Endothelial cell of umbilical vein (primary cell): Measurements from ENCODE around the gene MYOF. TPM values are rescaled to one million over a fixed set of nuclear protein-coding genes. Genes with fewer than 3 reads are reported as not detected.

Experiments
- BruUV-seq: library from RNA; stranded (reverse); fragments of 400-500 nt; replicated peaks from 2 replicates; lab custom pipeline; 2021; lab: Mats Ljungman, UMichigan
- CTCF ChIA-PET: fragments of 300-600, 350-600 bp; sonication (Branson Sonifier 250); formaldehyde crosslinking; loops from one replicate; lab custom pipeline; 2021; ENCODE audit warnings: antibody characterized with exemption, inconsistent platforms; lab: Charles Lee
- POLR2A ChIA-PET: fragments of 300-600, 350-600 bp; sonication (Branson Sonifier 250); formaldehyde crosslinking; loops from one replicate; lab custom pipeline; 2021; ENCODE audit warnings: antibody characterized with exemption, inconsistent platforms; lab: Charles Lee
- DNase-seq: peaks from one replicate; pipeline ENCODE4 v3.0.0-alpha.2; 2011; ENCODE audit warnings: low read depth, low spot score
- FAIRE-seq: peaks from 2 replicates; lab custom pipeline; 2011; peaks lifted over from hg19 to GRCh38; lab: Jason Lieb, UNC
- H2AFZ ChIP-seq: 2 replicates; pipeline ENCODE4 v1.6.0; 2012; ENCODE audit warnings: low read depth, low read length, control low read depth, inconsistent platforms
- H3K27ac ChIP-seq: 2 replicates; pipeline ENCODE4 v1.5.1; 2011; ENCODE audit warnings: low read depth, mild to moderate bottlenecking, control low read depth, low read length, moderate library complexity; ENCODE audit not compliant: insufficient read depth
- H3K27me3 ChIP-seq, 2 experiments: 2 replicates each; pipeline versions ENCODE4 v1.6.0 to v1.6.1; 2011; ENCODE audit warnings: low read length in 2 of 2, mixed read lengths in 1 of 2; ENCODE audit not compliant: control insufficient read depth in 2 of 2, insufficient read depth in 2 of 2
- H3K36me3 ChIP-seq, 2 experiments: 2 replicates in 1 of 2; 3 replicates in 1 of 2; pipeline ENCODE4 v1.5.1; 2011; ENCODE audit warnings: low read length in 2 of 2, mild to moderate bottlenecking in 1 of 2, moderate library complexity in 1 of 2; ENCODE audit not compliant: control insufficient read depth in 2 of 2, insufficient read depth in 2 of 2; ENCODE audit errors: extremely low read depth in 1 of 2
- H3K4me1 ChIP-seq: 3 replicates; pipeline ENCODE4 v1.5.1; 2011; ENCODE audit warnings: mild to moderate bottlenecking, low read length; ENCODE audit not compliant: control insufficient read depth, insufficient read depth; ENCODE audit errors: extremely low read depth
- H3K4me2 ChIP-seq: 2 replicates; pipeline ENCODE4 v1.6.1; 2011; ENCODE audit warnings: low read length, control low read depth, mixed read lengths; ENCODE audit not compliant: insufficient read depth
- H3K4me3 ChIP-seq, 3 experiments: fragments of 200-600 bp in 1 of 3; sonication (generic), shearing (Covaris generic) in 1 of 3; replicated peaks in 1 of 3; 2 replicates each; pipeline ENCODE4 v1.5.1; 2011 to 2016; ENCODE audit warnings: control low read depth in 3 of 3, low read length in 3 of 3, mild to moderate bottlenecking in 2 of 3, inconsistent platforms in 1 of 3, low read depth in 1 of 3, moderate library complexity in 1 of 3; ENCODE audit not compliant: insufficient read depth in 1 of 3
- H3K79me2 ChIP-seq: 2 replicates; pipeline ENCODE4 v1.6.0; 2012; ENCODE audit warnings: low read length, inconsistent platforms; ENCODE audit not compliant: control insufficient read depth, insufficient read depth
- H3K9ac ChIP-seq: replicated peaks from 2 replicates; pipeline ENCODE3; 2011; ENCODE audit warnings: low read length, control low read depth; ENCODE audit not compliant: insufficient read depth; ENCODE audit errors: extremely low read depth
- H3K9me1 ChIP-seq: replicated peaks from 3 replicates; pipeline ENCODE4 v1.6.0; 2011; ENCODE audit warnings: mild to moderate bottlenecking, low read length; ENCODE audit not compliant: control insufficient read depth, insufficient read depth; ENCODE audit errors: extremely low read depth
- H3K9me3 ChIP-seq: replicated peaks from 2 replicates; pipeline ENCODE4 v1.5.1; 2012; ENCODE audit warnings: low read length, inconsistent platforms; ENCODE audit not compliant: control insufficient read depth, insufficient read depth
- H4K20me1 ChIP-seq: replicated peaks from 2 replicates; pipeline ENCODE3; 2011; ENCODE audit warnings: mild to moderate bottlenecking, low read length; ENCODE audit not compliant: control insufficient read depth, insufficient read depth; ENCODE audit errors: extremely low read depth
- EZH2 ChIP-seq: IDR thresholded peaks from 2 replicates; pipeline ENCODE4 v1.6.1; 2012; ENCODE audit warnings: borderline replicate concordance, low read depth, mild to moderate bottlenecking, moderate library complexity, low read length, inconsistent platforms; ENCODE audit not compliant: severe bottlenecking
- FOS ChIP-seq: IDR thresholded peaks from 2 replicates; pipeline ENCODE4 v1.6.1; 2011; ENCODE audit warnings: mild to moderate bottlenecking, low read length, moderate library complexity, borderline replicate concordance; ENCODE audit not compliant: insufficient read depth
- JUN ChIP-seq: IDR thresholded peaks from 2 replicates; pipeline ENCODE4 v1.6.1; 2011; ENCODE audit warnings: borderline replicate concordance, low read depth; ENCODE audit not compliant: insufficient read length, insufficient read depth
- MYC ChIP-seq: IDR thresholded peaks from one replicate; pipeline ENCODE4 v1.6.1; 2011; ENCODE audit warnings: mild to moderate bottlenecking, low read depth, low read length
- POLR2A ChIP-seq: IDR thresholded peaks from 2 replicates; pipeline ENCODE4 v1.6.1; 2012; ENCODE audit warnings: low read depth, mild to moderate bottlenecking, control low read depth, low read length
- dilution Hi-C: fragments of 300-500 bp; cut with MboI; formaldehyde crosslinking; loops from one replicate; pipeline ENCODE4 v1.15.0; 2019; ENCODE audit warnings: low sequenced_read_pairs; ENCODE audit not compliant: extremely low pct_ligation_motif_present
- intact Hi-C: fragments of 100-400 bp; cut with micrococcal nuclease; formaldehyde crosslinking; loops from one replicate; pipeline ENCODE4 v1.10.0; 2022
- polyA plus RNA-seq, 4 experiments: library from polyadenylated mRNA; depleted of rRNA in 3 of 4; stranded (reverse) in 3 of 4; unstranded in 1 of 4; fragments of >200 nt; gene quantifications; 2 replicates each; pipeline versions ENCODE4 v1.2.1 to v1.2.3, GENCODE V29; 2011 to 2012; ENCODE audit warnings: missing spikeins in 1 of 4
- total RNA-seq: library from RNA; stranded (reverse); gene quantifications from 2 replicates; pipeline ENCODE4 v1.2.3, GENCODE V29; 2021
- TF ChIP-seq, protein P1 (sequence below): IDR thresholded peaks from 2 replicates; pipeline ENCODE4 v1.6.1; 2011; ENCODE audit not compliant: insufficient read depth, insufficient read length
- TF ChIP-seq, protein P2 (sequence below), 2 donors: IDR thresholded peaks; 1 replicate in 1 of 2; 2 replicates in 1 of 2; pipeline ENCODE4 v1.5.1; 2011; ENCODE audit warnings: low read length in 2 of 2, mild to moderate bottlenecking in 2 of 2, moderate library complexity in 2 of 2, control low read depth in 1 of 2, inconsistent platforms in 1 of 2, low read depth in 1 of 2; ENCODE audit not compliant: insufficient read depth in 1 of 2; ENCODE audit errors: extremely low read depth in 1 of 2

Gene MYOF
- total and polyA plus RNA-seq, 2 donors (not counting 3 experiments of a cell fraction or from before 2014, with no cell fraction given) = 98.4 to 379 TPM

DNA sequence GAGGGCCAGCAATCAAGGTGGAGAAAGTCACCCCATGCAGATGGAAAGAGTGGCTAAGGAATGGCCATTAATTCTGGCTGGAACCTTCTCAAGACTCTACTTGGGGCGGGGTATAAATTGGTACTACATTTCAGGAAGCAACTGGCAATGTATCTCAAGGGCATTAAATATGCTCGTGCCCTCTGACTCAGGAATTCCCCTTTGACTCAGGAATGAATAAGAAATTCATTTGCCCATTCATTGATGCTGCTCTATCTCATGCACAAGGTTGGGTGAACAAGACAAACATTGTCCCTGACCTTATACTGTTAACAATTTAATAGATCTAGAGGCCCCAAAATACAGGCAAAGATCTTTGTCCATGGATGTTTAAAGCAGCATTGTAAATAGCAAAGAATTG is 188.1 kb downstream of the MYOF start:
- FAIRE-seq = peak; percentile 37
- dilution Hi-C loops = loop anchor here (25.0 kb wide), 1 partner anchor 182 kb away; no protein-coding TSS in a partner anchor

More for the DNA sequence above, 188.1 kb downstream of the MYOF start:
- CTCF ChIA-PET = no interaction called here
- H3K9me3 ChIP-seq = no peaks in the 10 kb centered on the region
- H3K4me1 ChIP-seq = no peaks in the 10 kb centered on the region
- BruUV-seq = no TSS peak
- no peaks in the 10 kb centered on the region for H3K36me3 ChIP-seq
- H3K79me2 ChIP-seq = no peaks in the 10 kb centered on the region
- H3K27ac ChIP-seq = no peak overlapping the region
- no peak overlapping the region for H3K9ac ChIP-seq
- no peak overlapping the region for H3K4me2 ChIP-seq
- intact Hi-C loops = no loop called here
- no peaks in the 10 kb centered on the region for H4K20me1 ChIP-seq
- H3K4me3 ChIP-seq = no peak overlapping the region
- H3K9me1 ChIP-seq = no peaks in the 10 kb centered on the region
- no peaks in the 10 kb centered on the region for H3K27me3 ChIP-seq
- POLR2A ChIA-PET = no interaction called here
- DNase-seq = no peak
- TF ChIP-seq, protein P1, sequence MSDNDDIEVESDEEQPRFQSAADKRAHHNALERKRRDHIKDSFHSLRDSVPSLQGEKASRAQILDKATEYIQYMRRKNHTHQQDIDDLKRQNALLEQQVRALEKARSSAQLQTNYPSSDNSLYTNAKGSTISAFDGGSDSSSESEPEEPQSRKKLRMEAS = no peak
- TF ChIP-seq POLR2A (no peak), MYC (no peak), FOS (no peak), JUN (no peak), EZH2 (no peak)
- TF ChIP-seq, protein P2, sequence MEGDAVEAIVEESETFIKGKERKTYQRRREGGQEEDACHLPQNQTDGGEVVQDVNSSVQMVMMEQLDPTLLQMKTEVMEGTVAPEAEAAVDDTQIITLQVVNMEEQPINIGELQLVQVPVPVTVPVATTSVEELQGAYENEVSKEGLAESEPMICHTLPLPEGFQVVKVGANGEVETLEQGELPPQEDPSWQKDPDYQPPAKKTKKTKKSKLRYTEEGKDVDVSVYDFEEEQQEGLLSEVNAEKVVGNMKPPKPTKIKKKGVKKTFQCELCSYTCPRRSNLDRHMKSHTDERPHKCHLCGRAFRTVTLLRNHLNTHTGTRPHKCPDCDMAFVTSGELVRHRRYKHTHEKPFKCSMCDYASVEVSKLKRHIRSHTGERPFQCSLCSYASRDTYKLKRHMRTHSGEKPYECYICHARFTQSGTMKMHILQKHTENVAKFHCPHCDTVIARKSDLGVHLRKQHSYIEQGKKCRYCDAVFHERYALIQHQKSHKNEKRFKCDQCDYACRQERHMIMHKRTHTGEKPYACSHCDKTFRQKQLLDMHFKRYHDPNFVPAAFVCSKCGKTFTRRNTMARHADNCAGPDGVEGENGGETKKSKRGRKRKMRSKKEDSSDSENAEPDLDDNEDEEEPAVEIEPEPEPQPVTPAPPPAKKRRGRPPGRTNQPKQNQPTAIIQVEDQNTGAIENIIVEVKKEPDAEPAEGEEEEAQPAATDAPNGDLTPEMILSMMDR (IDR thresholded peaks at IDR 0.05; ENCODE audit: extremely low read depth in 1 of 2, insufficient read depth in 1 of 2, low read depth in 1 of 2, low read length in 2 of 2) = no peak
- no peak overlapping the region for H2AFZ ChIP-seq
